Measurements from ENCODE around the gene TSSK3. TPM values are rescaled to one million over a fixed set of nuclear protein-coding genes. Genes with fewer than 3 reads are reported as not detected.

Gene TSSK3
- polyA plus RNA-seq, 1 experiment = 0.33 TPM

- H3K4me3 ChIP-seq (ENCODE audit: low read depth, low read length) = peak overlapping the region; percentile 71
- peak overlapping the region; percentile 75 for H3K27ac ChIP-seq (ENCODE audit: low read depth, low read length)
- peak; percentile 79 for DNase-seq (ENCODE audit: low read depth, low spot score)
- peaks cover 5% of the 10 kb centered on the region; the same call in 1 of the 2 replicates for H3K9me3 ChIP-seq (ENCODE audit: control insufficient read depth, insufficient read depth, low read length)
- POLR2A ChIA-PET = interaction anchor here (0.6 to 4.4 kb wide), 11 partner anchors 8 to 135 kb away, joined by 3 to 83 read pairs (median 3); partner anchors contain the start of genes BSDC1 and MARCKSL1
- CTCF ChIA-PET = interaction anchor here (0.7 to 1.6 kb wide), 4 partner anchors 10 to 411 kb away, joined by 3 to 4 read pairs (median 3); no protein-coding TSS in a partner anchor
- TF ChIP-seq CTCF (IDR thresholded peaks at IDR 0.05; ENCODE audit: low read depth, low read length) = peak; percentile 9; the same call in 1 of the 2 replicates
- no peaks in the 10 kb centered on the region for H3K27me3 ChIP-seq (ENCODE audit: control insufficient read depth, insufficient read depth, low read length)
These were observed 10.7 kb upstream of the TSSK3 start for GRCh38 chr1:32351399-32352238.

GRCh38 chr1:32352239-32352745 is 10.0 kb upstream of the TSSK3 start:
- POLR2A ChIA-PET = interaction anchor here (0.6 to 4.4 kb wide), 4 partner anchors 16 to 131 kb away, joined by 3 to 83 read pairs (median 4); partner anchors contain the start of genes BSDC1 and MARCKSL1

GRCh38 chr1:32352831-32353383 is 9.4 kb upstream of the TSSK3 start:
- CTCF ChIA-PET = interaction anchor here (1.0 to 1.6 kb wide), 2 partner anchors 20 to 48 kb away, joined by 3 to 4 read pairs; no protein-coding TSS in a partner anchor
- H3K4me3 ChIP-seq (ENCODE audit: low read depth, low read length) = no peak overlapping the region
- POLR2A ChIA-PET = interaction anchor here (0.6 to 4.4 kb wide), 2 partner anchors 17 to 42 kb away, joined by 3 to 83 read pairs; partner anchors contain the start of genes BSDC1 and MARCKSL1
- peaks cover 5% of the 10 kb centered on the region; the same call in 1 of the 2 replicates for H3K9me3 ChIP-seq (ENCODE audit: control insufficient read depth, insufficient read depth, low read length)
- no peaks in the 10 kb centered on the region for H3K27me3 ChIP-seq (ENCODE audit: control insufficient read depth, insufficient read depth, low read length)
- peak overlapping the region; percentile 87 for H3K27ac ChIP-seq (ENCODE audit: low read depth, low read length)
- no peak for DNase-seq (ENCODE audit: low read depth, low spot score)
- no peak for TF ChIP-seq CTCF (IDR thresholded peaks at IDR 0.05; ENCODE audit: low read depth, low read length)

More at GRCh38 chr1:32352239-32352745, 10.0 kb upstream of the TSSK3 start:
- Histone ChIP-seq H3K4me3 (ENCODE audit: low read depth, low read length) (peak overlapping the region; percentile 71), H3K27me3 (ENCODE audit: control insufficient read depth, insufficient read depth, low read length) (no peaks in the 10 kb centered on the region), H3K27ac (ENCODE audit: low read depth, low read length) (peak overlapping the region; percentile 52), H3K9me3 (ENCODE audit: control insufficient read depth, insufficient read depth, low read length) (peaks cover 5% of the 10 kb centered on the region; the same call in 1 of the 2 replicates)
- CTCF ChIA-PET = interaction anchor here (1.6 kb wide), 1 partner anchor 49 kb away, joined by 4 read pairs; no protein-coding TSS in a partner anchor
- TF ChIP-seq CTCF (IDR thresholded peaks at IDR 0.05; ENCODE audit: low read depth, low read length) = no peak
- DNase-seq (ENCODE audit: low read depth, low spot score) = no peak

- Histone ChIP-seq H3K9me3 (ENCODE audit: control insufficient read depth, insufficient read depth, low read length) (peaks cover 5% of the 10 kb centered on the region; the same call in 1 of the 2 replicates), H3K27ac (ENCODE audit: low read depth, low read length) (peak overlapping the region; percentile 87), H3K27me3 (ENCODE audit: control insufficient read depth, insufficient read depth, low read length) (no peaks in the 10 kb centered on the region), H3K4me3 (ENCODE audit: low read depth, low read length) (0 out of 2 replicates have a peak overlapping the region, but pooled peaks have one; percentile 25)
- no peak for TF ChIP-seq CTCF (IDR thresholded peaks at IDR 0.05; ENCODE audit: low read depth, low read length)
- ChIA-PET POLR2A (interaction anchor here (0.6 to 4.4 kb wide), 2 partner anchors 17 to 148 kb away, joined by 3 to 83 read pairs; partner anchors contain the start of genes IQCC and MARCKSL1), CTCF (interaction anchor here (1.0 to 1.2 kb wide), 2 partner anchors 19 to 138 kb away, joined by 3 to 4 read pairs; no protein-coding TSS in a partner anchor)
- DNase-seq (ENCODE audit: low read depth, low spot score) = no peak
These were observed 8.9 kb upstream of the TSSK3 start for GRCh38 chr1:32353431-32353830.
